CD4-positive, alpha-beta T cell treated with Interferon alpha-2 for 1 hour (primary cell): ENCODE results near the gene TTYH1.
"Not testable (repeated sequence)": the region's sequence is repeated elsewhere in the genome, so short reads cannot be mapped to it uniquely, and the experiment has no call there.

Experiments used
- DNase-seq, 2 donors: peaks; one replicate each; pipeline ENCODE4 v3.0.0-alpha.2; 2020 to 2022

The TTYH1 gene

DNA sequence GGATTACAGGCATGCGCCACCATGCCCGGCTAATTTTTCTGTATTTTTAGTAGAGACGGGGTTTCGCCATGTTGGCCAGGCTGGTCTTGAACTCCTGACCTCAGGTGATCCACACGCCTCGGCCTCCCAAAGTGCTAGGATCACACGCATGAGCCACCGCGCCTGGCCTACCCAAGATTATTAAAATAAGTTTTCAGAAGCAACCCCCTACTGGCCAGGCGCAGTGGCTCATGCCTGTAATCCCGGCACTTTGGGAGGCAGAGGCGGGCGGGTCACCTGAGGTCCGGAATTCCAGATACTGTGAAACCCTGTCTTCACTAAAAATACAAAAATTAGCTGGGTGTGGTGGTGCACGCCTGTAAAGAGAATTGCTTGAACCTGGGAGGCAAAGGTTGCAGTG lies 31.1 kb downstream of the TTYH1 start:
- DNase-seq = not testable (repeated sequence)

GRCh38 chr19:54448040-54448773 lies 32.9 kb downstream of the TTYH1 start:
- DNase-seq = peak; percentile 31 to 48

- DNase-seq = peak; percentile 98 to 99
Measured at GRCh38 chr19:54448774-54449700, 33.8 kb downstream of the TTYH1 start, which contains the start of gene LENG8. TSS of gene LENG8 (plus strand) at chr19:54449199. CDS start at chr19:54451345, 2,146 bp downstream.

GRCh38 chr19:54449701-54450069 lies 34.4 kb downstream of the TTYH1 start:
- DNase-seq = no peak

DNA sequence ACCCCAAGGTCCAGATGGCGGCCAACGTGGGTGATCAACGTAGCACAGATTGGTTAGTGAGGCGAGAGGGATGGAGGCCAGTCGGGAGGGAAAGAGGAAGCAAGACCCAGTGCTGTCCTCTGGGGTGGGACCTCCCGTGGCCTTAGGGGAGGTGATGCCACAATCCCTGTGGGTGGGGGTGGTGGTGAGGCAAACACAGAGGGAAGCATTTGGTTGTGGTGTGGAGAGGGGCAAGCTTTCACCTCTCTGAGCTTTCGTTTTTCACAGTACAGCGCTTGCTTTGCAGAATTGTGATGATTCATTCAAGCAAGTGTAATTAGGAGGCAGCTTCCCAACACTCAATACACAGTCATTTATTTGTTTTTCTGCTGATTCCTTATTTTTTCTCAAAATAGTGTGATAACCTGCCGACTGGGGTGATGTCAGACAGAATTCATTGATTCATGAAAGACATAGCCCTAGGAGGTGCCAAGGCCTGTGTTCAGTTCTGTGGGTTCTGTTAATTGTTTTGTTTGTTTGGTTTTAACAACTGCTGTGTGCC lies 36.1 kb downstream of the TTYH1 start:
- peak in 1 of 2 donors; percentile 38 for DNase-seq

- no peak for DNase-seq
Measured at GRCh38 chr19:54451997-54452396, 36.7 kb downstream of the TTYH1 start.

DNA sequence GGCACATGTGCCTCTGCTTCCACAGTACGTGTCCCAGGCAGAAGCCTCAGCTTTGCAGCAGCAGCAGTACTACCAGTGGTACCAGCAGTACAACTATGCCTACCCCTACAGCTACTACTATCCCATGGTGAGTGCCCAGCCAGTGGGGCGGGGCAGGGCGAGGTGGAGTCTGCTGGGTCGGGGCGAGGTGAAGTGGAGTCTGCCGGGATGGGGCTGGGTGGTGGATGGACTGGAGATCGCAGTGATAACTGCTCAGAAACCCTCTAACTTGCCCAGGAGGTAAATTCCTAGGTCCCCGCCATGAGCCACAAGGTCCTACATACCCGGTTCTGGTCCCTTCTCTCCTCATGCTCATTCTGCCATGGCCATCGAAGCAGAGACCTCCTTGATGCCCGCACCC lies 37.4 kb downstream of the TTYH1 start:
- DNase-seq = no peak

- no peak for DNase-seq
Measured at GRCh38 chr19:54453921-54454780, 38.9 kb downstream of the TTYH1 start.

DNA sequence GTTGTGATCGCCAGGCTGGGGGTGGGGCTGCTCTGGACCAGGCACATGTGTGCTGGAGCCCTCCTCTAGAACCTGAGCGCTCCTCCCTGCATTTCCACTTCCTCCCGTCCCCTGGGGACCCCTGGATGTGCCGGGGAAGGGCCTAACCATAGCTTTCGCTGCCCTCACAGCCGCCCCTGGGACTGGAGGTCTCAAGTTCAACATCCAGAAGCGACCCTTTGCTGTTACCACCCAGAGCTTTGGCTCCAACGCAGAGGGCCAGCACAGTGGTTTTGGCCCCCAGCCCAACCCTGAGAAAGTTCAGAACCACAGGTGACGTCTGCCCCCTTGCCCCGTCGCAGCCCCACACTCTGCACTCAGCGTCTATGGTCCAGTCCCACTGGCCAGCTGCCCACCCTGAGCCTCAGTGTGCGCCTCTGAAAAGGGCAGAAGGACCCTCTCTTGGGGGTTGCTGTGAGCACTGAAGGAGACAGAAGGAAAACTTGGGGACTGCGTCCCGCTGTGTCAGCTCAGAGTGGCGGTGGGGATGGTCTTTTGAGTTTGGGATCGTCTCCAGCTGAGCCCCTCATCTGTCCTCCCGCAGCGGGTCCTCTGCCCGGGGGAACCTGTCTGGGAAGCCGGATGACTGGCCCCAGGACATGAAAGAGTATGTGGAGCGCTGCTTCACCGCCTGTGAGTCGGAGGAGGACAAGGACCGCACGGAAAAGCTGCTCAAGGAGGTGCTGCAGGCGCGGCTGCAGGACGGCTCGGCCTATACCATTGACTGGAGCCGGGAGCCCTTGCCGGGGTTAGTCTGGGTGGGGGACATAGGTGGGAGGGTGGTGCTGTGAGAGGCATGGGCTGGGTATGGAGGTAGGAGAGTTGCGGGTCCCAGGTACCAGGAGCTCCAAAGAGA lies 39.8 kb downstream of the TTYH1 start:
- no peak for DNase-seq

DNA sequence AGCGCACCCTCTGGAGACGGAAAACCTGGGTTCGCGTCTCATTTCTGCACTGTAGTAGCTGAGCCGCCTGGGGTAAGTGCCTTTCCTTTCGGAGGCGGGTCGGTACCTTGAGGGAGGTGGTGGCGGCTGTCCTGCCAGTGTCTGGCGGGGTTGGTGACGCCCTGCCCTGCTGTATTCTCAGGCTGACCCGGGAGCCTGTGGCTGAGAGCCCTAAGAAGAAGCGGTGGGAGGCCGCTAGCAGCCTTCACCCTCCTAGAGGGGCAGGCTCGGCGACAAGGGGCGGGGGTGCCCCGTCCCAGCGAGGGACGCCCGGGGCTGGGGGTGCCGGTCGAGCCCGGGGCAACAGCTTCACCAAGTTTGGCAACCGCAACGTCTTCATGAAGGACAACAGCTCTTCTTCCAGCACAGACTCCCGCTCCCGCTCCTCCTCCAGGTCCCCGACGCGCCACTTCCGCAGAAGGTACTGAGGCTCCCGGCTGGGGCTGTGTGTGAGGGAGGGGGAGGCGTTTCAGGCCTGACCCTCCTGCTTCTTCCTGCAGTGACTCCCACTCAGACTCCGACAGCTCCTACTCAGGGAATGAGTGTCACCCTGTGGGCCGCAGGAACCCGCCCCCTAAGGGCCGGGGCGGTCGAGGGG lies 40.6 kb downstream of the TTYH1 start:
- DNase-seq = no peak

GRCh38 chr19:54456423-54457373 lies 41.4 kb downstream of the TTYH1 start:
- no peak for DNase-seq

GRCh38 chr19:54457773-54458647 lies 42.7 kb downstream of the TTYH1 start:
- no peak for DNase-seq

GRCh38 chr19:54458648-54459281 lies 43.5 kb downstream of the TTYH1 start:
- DNase-seq = no peak

DNA sequence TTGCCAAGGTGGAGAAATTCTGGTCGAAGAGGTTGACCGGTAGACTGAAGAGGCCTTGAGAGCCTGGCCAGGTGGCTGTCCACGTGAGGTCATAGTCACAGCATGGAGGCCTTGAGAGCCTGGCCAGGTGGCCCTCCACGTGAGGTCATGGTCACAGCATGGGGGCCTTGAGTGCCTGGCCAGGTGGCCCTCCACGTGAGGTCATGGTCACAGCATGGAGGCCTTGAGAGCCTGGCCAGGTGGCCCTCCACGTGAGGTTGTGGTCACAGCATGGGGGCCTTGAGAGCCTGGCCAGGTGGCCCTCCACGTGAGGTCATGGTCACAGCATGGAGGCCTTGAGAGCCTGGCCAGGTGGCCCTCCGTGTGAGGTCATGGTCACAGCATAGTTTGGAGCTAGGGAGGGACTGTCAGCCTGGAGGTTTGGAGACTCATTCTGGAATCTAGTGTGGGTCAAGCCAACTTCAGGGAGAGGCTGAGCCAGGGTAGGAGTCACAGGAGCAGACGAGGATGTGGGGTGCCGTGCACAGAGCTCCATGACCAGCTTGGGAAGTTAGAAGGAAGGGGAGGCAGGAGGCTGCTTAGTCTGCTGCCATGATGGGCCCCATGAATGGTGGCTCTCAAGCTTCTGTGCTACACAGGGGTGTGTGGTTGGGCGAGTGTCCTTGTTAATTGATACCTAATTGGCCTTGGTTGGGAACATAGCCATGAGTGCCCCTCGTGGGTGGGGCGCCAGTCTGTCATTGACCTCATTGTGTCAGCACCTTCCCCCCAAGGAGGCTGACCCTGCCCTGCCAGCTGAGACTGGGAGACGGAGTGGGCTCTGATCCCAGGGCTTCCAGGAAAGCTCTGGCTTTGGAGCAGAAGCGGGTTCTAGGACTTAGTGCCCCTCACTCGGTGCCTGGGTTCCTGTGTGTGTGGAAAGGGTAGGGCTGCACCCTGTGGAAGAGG lies 44.3 kb downstream of the TTYH1 start:
- DNase-seq = no peak

GRCh38 chr19:54460230-54461005 lies 45.2 kb downstream of the TTYH1 start:
- no peak for DNase-seq

DNA sequence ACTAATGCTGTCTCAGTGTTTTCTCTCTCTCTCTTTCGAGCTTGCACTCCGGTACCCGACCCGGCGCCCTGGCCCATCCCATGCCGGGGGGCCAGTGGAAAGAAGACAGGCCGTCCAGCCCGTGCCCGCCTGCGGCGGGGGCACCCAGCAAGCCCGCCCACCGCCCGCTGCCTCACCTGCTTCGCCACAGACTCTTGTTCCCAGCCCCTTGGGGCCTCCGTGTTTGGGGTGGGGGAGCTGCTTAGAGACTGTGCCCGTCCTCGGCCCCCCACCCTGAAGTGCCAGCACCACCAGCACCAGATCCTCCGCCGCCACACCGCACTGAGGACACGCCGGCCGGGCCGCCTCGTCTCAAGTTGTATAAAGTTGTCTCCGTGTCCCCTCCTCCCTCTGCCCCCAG lies 45.9 kb downstream of the TTYH1 start:
- no peak for DNase-seq
